EL (cell line): ENCODE results near the gene PRKACB.
"Not testable (repeated sequence)": the region's sequence is repeated elsewhere in the genome, so short reads cannot be mapped to it uniquely, and the experiment has no call there.

ENCODE experiments used
- DNase-seq: peaks from one replicate; pipeline ENCODE4 v3.0.0-alpha.2; 2016

Gene PRKACB

DNA sequence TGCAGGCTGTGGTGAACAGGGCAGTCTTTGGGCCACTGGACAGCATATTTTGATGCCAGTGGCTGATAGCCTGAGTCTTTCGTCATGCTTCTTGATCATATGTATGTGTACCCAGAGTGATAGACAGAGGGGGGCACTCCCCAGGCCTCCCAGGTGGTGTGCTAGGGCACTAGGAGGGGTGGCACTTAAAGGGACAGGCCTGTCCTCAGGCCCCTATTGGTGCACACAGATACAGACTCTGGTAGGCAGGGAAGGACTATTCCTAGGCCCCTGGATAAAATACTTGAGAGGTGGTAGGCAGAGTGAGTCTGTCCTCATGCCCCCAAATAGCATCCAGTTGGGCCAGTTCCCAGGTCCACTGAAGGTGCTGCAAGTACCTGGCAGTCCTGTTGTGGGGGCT lies 80.8 kb downstream of the PRKACB start:
- DNase-seq = no peak

DNA sequence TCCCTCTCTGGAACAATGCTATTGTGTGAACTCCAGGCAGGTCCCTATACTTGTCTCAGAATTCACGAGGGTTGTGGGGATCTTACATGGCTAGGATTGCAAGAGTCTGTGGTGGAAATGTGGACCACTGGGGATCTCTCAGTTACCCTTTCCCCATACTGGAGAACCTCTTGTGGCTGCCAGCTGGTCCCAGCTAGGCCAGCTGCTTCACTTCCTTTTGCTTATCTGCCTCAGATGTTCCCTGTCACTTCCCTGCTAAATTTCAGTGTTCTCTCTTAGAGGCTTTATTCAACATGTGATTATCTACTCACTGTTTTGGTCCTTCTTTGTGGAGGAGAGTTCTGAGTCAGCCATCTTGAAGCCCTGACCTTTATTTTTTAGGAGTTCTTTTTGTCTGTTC lies 81.6 kb downstream of the PRKACB start:
- DNase-seq = no peak

DNA sequence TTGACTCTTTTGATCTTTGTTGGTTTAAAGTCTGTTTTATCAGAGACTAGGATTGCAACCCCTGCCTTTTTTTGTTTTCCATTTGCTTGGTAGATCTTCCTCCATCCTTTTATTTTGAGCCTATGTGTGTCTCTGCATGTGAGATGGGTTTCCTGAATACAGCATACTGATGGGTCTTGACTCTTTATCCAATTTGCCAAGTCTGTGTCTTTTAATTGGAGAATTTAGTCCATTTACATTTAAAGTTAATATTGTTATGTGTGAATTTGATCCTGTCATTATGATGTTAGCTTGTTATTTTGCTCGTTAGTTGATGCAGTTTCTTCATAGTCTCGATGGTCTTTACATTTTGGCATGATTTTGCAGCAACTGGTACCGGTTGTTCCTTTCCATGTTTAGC lies 88.6 kb downstream of the PRKACB start:
- DNase-seq = not testable (repeated sequence)

DNA sequence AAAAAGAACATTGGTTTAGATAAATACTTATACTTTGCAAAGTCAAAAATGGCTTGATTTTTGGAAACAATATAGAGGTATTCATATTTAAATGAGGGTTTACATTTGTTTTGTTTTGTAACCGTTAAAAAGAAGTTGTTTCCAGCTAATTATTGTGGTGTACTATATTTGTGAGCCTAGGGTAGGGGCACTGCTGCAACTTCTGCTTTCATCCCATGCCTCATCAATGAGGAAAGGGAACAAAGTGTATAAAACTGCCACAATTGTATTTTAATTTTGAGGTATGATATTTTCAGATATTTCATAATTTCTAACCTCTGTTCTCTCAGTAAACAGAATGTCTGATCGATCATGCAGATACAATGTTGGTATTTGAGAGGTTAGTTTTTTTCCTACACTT lies 92.2 kb downstream of the PRKACB start:
- no peak for DNase-seq

DNA sequence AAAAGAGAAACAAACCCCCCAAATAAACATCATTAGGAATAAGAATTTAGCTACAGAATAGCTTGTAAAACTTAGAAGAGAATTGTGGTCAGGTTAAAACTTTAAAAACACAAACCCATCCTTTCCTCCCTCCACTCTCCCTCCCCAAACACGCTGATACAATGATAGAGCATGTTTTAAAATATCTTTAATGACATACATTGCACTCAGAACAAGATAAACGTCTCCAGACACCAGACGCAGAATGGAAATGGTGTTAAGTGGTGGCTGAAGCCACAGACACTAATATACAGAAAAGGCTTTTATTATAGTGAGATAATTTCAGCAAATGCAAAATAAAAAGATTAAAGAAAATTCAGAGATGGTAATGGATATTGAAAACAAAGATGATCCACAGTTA lies 98.6 kb downstream of the PRKACB start:
- DNase-seq = no peak

DNA sequence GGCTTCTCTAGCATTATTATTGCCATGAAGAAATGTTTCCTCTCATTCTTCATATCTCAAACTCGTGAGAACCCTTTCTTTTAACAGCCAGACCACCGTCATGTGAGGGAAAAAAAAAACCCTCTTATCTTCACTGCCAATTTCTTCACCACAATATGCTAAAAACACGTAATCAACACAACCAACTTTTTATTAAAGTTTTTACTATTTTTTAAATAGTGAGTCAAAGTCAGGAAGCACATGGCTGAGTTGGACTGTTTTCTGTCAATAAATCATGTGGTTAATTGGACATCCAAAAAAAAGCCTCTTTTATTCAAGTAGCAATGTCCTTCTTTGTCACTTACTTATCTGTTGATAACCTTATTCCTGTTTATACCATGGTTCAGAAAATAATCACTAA lies 101.5 kb downstream of the PRKACB start:
- no peak for DNase-seq

DNA sequence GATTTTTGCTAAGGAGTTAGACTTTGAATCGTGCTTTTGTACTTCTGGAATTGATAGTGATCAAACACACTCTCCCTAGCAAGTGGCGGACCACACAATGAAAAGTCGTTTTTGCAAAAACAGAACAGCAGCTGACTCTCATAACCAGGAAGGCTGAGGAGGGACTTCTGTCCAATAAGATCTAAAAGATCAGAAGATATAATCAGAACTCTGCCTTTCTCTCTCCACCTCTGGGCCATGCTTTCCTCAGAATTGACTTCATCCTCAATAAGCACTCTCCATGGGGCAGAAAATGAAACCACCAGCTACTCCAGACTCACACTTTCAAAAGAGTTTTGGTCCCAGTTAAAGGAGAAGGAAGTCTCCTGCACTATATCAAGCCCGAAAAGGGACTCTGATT lies 102.1 kb downstream of the PRKACB start:
- DNase-seq = no peak

DNA sequence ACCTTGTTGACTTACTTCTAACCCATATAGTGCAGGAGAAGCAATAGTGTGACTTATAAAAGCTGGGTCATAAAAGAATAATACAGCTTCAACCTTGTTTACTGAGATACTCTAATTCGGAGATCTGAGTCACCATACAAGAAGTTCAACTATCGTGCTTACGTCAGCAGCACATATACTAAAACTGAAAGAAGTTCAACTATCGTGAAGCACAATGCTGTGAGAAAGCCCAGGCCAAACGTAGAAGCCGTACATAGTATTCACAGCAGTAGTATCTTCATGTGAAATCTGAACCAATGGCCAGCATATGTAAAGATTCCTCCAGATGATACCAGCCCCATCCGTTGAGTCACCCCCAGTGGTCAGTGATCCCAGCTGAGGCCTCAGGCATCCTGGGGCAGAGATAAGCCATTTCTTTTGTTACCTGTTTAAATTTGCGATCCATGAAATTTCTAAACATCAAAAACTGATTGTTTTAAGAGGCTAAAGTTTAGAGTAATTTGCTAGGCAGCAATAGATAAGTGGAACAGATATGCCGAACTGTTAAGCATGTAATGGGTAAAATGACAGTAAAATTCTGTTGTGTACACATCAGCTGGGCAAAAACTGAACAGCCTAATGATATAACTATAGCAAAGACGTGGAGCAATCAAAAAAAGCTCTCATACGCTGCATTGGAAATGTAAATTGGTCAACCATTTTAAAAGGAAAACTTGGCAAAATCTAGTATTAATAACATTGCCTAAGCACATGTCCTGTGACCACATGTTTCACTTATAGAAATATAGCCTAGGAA lies 103.6 kb downstream of the PRKACB start:
- DNase-seq = peak; percentile 92

DNA sequence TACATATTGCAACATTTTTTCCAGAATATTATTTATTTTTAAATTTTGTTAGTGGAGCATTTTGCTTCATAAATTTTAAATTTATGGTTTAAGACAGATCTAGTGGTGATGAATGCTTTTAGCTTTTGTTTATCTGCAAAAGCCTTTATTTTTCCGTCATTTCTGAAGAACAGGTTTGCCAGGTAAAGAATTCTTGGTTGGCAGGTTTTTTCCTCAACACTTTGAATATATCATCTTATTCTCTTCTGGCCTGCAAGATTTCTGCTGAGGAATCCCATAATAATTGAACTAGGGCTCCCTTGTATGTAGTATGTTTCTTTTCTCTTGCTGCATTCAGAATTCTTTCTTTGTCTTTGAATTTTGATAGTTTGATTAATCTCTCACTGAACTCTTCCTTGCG lies 106.6 kb downstream of the PRKACB start:
- no peak for DNase-seq

DNA sequence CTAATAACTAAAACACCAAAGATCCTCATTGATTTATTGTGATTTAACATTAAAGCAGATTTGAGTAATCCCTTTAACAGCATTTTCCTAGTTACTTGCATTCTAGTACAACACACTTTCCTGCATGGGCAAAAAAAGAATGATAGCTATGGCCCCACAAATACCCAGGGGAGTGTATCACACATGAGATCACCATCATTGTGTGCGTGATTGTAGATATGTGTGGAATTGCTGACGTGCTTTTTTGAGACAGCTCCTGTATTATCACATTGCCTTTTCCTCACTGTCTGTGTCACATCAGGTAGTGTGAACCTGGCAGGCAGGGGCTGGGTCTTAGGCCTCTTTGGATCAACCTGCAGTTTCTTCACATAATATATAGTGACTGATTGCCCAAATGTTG lies 109.0 kb downstream of the PRKACB start:
- DNase-seq = peak; percentile 65

DNA sequence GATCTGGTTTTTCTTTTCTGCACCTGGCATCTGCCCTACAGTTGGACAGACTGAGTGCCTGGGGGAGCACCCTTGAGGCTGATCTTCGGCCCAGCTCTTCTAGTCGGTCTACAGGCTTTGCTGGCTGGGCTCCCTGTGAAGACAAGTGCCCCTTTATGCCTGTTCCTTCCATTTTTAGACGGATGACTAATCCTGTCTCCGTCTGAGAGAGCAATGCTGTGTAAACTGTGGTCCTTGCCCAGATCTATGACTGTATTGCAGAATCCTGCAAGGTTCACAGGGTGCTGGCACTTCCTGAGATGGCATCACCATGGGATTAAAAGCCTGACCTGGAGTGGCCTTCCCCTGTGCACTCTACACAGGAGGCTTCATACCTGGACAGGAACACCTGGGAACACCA lies 109.8 kb downstream of the PRKACB start:
- DNase-seq = peak; percentile 88

DNA sequence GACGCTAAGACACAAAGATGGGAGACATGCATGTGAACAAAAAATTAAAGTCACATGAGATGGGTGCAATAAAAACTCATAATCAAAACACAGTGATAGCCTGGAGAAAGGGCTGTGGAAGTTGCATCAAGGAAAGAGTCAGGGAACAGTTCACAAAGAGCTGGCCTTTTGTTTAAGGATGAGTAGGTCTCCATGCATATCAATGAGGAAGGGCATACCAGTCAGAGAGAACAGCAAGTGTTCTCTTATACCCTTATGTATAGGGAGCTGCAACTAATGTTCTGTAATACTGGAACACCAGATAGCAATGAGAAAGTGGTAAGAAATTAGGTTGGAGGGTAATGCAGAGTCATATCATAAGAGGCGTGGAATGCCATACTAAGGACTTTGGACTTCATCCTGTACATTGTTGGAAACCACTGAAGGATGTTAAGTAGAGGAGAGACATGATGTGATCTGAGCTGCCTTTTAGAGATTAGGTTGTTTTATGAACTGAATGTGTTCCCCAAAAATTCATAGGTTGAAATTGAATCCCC lies 110.7 kb downstream of the PRKACB start:
- no peak for DNase-seq

DNA sequence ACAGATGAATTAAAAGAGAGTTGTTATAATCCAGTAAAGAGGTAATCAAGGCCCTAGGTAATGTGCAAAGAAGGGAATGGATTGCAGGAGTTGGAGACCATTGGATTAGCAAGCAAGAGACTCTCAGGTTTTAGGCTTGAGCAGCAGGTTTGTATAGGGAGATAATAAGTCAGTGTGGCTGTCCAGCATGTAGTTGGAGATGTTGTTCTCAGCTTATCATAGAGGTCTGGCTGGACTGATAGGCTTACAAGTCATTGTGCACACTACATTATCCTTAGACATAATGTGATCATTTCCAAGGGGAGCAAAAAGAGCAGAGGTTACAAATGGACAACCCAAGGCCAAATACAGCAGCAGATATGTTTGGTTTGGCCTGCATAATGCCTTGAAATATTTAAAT lies 111.5 kb downstream of the PRKACB start:
- DNase-seq = no peak

DNA sequence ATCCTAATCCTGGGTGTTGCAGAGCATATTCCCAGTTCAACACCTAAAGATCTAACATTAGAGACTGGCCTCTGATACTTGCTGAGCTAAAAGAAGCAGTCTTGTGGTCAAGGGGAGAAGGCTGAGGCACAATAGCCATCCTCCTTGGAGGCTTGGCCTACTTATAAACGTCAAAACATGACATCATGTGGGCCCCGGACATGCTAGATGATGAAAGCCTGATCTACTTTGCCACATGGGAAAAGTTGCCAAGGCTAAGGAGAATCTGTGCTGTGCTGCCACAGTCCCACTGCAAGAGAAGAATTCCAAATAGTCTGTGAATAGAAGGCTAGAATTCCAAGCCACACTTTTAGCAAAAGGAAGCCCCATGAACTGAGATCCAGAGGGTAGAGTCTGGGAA lies 113.5 kb downstream of the PRKACB start:
- no peak for DNase-seq

DNA sequence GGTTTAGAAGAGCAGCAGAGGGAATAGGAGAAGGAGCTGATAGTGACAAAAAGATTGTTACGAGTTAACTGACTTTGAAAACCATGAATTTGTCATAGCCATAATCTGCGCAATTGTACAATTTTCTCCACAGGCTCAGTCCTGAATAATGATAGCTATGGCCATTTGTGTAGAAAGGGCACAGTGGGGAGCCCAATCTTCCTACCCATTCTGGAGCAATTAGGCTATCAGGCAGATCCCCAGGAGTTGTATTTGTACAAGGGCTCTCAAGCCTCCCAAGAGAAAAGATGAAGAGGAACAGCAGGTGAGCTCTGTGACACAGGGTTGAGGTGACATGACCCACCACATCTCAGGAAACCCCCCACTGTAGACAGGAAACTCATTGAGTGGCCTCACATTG lies 115.3 kb downstream of the PRKACB start:
- no peak for DNase-seq

DNA sequence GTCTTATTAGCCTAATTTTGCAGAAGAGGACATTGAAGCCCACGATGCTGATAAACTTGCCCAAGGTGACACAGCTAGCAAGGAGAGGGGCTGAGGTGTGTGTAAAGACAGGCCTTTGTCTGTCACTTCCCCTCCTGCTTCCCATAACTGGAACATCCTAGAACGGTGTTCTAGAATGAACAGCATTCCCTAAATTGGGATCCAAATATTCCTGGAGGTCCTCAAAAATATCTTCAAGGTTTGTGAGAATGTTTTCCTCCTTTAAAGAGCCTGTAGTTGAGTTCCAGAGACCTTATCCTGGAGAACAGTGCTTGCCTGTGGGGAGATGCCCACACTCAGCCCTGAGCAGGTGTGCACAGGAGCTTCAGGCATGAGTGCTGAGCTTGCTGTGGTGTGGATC lies 115.9 kb downstream of the PRKACB start:
- no peak for DNase-seq

DNA sequence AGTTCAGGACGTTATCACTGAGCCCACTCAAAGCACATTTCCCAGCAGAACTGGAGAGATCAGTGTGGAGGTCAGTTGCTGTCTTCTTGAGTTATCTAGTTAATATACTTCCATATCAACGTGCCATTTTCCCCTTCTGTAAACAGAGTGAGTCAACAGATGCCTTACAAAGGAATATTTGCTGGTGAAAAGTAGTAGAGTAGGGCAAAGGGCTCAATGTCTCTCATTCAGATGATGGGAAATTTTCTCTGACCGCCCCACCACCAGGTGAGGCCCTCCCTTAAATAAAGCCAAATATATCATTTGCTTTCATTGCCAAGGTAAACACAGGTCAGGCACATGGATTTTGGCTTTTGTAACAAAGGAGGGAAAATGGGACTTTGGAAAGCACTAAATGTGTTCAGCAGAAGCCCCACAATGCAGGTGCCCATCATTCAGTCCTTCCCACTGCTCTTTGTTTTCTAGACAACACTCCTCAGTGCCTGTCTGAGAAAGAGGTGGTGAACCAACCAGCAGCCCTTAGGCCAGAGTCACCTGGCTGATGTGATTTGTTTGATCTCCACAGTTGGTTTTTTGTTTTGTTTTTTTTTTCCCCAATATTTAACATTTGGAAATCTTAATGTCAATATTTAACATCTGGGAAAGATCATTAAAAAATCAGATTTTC lies 116.9 kb downstream of the PRKACB start:
- no peak for DNase-seq

DNA sequence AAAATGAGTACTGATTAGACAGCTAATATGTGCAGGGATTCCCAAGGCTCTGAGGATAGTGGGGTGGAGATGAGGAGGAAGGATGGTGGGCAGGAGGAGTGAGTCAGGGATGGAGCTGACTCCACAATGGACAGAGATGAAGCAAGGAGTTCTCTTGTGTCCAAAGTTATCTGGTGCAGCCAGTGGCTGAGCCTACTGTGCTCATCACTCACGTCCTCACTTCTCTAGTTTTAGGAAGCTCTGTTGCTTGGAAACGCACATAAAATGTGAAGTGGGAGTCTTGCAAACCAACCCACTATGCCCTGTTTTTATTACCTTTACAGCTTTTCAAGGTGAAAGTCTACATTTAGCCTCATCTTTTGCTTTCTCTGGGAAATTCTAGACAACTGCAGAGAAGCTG lies 120.9 kb downstream of the PRKACB start:
- no peak for DNase-seq

DNA sequence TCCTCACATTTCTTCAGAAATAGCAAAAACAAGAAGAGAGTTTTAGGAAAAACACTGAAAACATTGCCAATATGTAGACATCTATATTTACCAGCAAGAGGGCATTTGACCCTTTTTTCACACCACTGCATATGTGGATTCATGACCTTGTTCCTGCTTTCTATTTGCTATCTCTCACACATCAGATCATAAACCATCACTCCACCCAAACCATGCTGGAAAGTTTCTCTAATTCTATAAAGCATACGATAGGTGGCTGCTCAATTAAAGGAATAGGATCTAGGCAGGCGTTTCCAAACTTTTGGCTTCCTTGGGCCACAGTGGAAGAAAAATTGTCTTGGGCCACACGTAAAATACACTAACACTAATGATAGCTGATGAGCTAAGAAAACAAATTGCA lies 121.8 kb downstream of the PRKACB start:
- no peak for DNase-seq

DNA sequence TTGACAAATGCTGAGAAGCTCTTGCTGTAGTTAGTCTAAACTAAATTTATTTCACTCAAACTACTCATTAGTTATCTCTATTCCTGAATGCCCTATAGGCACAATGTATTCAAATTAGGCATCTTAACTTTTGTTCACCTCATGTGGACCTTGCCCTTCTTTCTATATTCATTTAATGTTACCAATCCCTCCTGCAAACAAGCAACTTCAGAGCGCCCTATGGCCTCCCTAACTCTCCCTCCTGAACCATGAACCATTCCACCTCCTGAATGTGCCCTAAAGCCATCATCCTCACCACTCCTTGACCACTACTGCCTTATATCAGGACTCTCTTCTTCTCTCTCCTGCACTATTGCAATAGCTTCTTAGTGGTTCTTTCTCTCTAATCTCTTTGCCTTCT lies 122.7 kb downstream of the PRKACB start:
- no peak for DNase-seq

DNA sequence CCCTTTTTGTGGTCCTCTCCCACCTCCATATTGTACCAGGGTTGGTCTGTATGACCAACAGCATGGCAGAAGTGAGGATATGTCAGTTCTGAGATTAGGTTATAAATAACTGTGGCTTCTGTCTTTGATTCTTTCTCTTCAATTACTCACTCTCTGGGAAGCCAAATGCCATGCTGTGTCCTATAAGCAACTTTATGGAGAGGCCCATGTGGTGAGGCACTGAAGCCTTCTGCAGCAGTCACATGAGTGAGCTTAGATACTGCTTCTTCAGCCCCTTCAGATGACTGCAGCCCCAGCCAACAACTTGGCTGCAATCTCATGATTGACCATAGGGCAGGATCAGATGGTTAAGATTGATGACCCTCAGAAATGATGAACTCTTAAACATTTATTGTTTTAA lies 123.4 kb downstream of the PRKACB start:
- no peak for DNase-seq

DNA sequence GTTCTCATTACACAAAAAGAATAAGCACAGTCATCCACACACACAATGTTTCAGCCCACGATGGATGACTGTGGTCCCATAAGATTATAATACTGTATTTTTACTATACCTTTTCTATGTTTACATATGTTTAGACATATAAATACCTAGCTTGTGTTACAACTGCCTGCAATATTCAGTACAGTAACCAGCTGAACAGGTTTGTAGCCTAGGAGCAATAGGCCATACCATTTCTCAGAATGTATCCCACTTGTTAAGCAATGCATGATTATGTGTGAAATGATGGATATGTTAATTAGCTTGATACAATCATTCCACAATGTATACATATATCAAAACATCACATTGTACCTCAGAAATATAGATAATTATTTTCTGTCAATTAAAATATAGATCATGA lies 124.3 kb downstream of the PRKACB start:
- DNase-seq = no peak

DNA sequence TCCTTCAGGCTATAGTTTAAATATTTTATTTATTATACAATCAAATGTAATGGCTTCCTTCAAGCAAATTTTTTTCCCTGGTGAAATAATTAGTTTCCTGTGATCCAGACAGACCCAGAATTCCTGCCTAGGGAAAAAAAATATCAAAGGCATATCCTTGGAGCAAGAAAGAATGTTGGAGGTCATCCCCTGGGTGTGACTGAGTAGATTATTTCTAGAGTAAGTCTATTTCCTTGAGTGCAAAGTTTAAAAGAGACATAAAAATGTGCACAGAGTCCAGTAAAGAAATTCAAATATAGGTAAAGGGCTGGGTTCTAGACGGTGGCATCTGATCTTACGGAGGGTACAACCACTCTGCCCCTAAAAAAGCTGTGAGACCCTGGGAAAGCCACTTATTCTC lies 125.2 kb downstream of the PRKACB start:
- DNase-seq = no peak

DNA sequence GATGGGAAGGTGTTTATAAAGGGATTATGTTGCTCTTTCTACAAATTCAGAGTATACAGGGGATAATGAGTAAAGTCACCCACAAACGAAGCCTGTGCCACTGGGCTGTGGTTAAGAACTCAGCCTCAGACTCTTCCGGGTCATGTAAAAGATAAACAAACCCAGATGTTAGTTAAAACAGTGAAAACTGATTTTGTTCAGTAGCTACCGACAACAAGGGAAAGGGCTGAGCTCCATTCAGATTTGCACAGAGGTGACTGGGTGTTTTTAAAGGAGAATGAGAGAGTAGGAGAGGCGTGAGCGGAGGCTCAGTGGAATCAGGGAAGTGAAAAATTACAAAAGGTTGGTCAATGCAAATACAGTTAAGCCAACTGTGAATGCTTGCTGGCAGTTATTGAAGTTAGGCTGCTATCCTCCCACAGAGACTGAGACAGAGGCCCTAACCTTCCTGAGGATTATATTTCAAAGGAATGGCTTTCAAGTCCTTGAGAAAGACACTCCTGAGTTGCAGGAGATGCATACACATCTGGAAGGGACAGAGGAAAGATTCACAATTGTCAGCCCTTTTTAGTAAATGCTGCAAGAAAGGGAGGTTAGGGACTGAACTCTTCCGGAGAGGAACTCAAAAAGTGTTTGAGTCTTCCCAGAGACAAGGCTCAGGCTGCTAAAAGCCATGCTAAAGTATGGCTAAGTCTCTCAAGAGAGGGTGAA lies 127.5 kb downstream of the PRKACB start:
- peak; percentile 44 for DNase-seq
